ENCODE data around the gene EVC.
"Not testable (repeated sequence)": the region's sequence is repeated elsewhere in the genome, so short reads cannot be mapped to it uniquely, and the experiment has no call there.

The EVC gene

DNA sequence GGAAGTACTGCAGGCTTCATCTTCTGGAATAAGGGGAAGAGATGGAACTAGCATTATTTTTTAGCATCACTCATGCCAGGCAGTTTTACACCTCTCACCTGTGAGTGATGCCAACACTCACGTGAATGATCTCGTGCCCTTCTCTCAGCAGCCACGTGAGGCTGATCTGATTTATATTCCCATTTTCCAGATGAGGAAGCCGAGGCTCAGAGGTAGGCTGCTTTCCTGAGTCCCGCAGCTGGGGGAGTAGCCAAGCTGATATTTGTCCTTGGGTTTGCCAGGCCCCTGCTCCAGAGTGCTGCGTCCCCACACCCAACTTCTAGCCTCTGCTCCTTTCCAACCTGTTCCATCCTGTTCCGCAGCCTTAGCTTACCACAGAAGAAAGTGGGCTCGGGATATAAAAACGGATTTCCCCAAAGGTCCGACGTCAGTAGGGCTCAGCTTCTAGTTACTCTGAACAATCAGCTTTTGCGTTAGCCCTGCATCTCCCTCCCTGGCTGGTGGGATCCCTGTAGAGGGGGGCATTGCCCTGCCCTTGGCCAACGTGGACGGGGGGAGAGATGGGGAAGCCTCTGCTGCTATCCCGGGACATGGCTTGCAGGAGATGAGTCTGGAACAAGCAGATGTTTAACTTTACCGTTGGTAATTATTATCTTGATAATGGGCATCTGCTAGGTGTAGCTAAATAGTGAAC lies 9.3 kb downstream of the EVC start:
- no peak overlapping the region for H3K4me3 ChIP-seq (ENCODE audit: low read depth, low read length)
- TF ChIP-seq, protein P1, sequence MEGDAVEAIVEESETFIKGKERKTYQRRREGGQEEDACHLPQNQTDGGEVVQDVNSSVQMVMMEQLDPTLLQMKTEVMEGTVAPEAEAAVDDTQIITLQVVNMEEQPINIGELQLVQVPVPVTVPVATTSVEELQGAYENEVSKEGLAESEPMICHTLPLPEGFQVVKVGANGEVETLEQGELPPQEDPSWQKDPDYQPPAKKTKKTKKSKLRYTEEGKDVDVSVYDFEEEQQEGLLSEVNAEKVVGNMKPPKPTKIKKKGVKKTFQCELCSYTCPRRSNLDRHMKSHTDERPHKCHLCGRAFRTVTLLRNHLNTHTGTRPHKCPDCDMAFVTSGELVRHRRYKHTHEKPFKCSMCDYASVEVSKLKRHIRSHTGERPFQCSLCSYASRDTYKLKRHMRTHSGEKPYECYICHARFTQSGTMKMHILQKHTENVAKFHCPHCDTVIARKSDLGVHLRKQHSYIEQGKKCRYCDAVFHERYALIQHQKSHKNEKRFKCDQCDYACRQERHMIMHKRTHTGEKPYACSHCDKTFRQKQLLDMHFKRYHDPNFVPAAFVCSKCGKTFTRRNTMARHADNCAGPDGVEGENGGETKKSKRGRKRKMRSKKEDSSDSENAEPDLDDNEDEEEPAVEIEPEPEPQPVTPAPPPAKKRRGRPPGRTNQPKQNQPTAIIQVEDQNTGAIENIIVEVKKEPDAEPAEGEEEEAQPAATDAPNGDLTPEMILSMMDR (IDR thresholded peaks at IDR 0.05; ENCODE audit: borderline replicate concordance, insufficient read depth, low read depth, low read length), result no peak

DNA sequence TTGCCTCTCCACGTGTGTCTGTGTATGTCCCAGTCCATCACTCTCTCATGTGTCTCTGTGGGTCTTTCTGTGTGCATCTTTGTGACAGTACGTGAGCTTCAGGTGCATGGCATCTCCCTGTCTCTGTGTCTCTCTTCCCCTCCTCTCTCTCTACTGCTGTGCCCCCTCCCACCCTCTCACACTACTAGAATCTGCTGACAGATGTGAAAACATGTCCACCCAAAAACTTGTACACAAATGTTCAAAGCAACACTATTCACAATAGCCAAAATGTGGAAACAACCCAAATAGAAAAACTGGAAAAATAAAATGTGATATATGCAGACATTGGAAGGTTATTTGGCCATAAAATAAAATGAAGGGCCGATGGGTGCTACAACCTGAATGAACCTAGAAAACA lies 10.0 kb downstream of the EVC start:
- H3K4me3 ChIP-seq (ENCODE audit: low read depth, low read length), result no peak overlapping the region
- TF ChIP-seq, protein P1 (IDR thresholded peaks at IDR 0.05; ENCODE audit: borderline replicate concordance, insufficient read depth, low read depth, low read length), result no peak

DNA sequence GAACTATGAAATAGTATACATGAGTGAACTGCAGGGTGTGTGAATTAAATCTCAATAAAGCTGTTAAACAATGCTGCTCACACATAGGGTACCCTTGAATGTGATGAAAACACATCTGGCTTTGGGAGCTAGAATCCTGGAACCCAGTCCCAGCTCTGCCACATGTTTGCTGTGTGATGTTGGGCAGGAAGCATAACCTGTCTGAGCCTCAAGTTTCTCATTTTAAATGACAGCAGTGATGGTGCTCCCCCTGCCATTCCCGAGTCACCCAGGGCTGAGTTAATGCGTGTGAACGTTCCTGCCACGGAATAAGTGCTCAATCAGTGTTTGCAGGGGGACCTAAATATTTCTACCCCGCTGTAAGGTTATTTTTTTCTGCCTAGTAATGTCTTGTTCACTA lies 10.9 kb downstream of the EVC start:
- TF ChIP-seq, protein P1 (IDR thresholded peaks at IDR 0.05; ENCODE audit: borderline replicate concordance, insufficient read depth, low read depth, low read length), result no peak
- no peak overlapping the region for H3K4me3 ChIP-seq (ENCODE audit: low read depth, low read length)

DNA sequence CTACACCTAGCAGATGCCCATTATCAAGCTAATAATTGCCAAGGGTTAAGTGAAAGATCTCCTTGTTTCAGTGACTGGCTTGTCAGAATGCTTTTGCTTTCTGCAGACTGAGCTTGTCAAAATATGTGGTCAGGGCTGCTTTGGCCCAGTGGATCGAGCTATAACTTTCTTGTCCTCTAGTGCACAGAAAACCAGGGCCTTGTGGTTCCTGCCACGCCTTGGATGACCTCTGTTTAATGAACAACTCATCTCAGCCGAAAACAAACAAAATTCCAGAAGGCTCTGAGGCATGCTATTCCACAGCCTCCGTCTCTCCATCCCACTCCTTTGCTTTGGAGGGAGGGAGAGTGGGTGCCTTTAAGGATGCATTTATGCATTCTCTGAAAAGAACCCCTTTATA lies 11.3 kb downstream of the EVC start:
- TF ChIP-seq, protein P1 (IDR thresholded peaks at IDR 0.05; ENCODE audit: borderline replicate concordance, insufficient read depth, low read depth, low read length), result no peak
- no peak overlapping the region for H3K4me3 ChIP-seq (ENCODE audit: low read depth, low read length)

DNA sequence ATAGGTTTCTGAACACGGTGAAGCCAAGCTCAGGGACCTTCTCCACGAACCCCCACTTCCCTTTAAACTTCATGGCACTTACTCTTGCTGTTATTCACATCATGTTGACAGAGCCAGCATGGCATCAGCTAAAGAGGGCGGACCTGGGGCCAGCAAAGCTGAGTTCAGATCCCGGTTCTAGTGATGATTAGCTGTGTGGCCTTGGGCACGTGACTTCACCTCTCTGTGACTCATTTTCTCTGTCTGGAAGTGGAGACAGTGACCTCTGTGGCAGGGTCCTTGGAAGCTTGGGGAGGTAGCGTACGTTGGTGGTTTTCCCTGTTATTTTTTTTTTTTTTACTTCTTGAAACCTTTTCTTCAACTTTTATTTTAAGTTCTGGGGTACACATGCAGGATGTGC lies 13.4 kb downstream of the EVC start:
- no peak overlapping the region for H3K4me3 ChIP-seq (ENCODE audit: low read depth, low read length)
- TF ChIP-seq, protein P1 (IDR thresholded peaks at IDR 0.05; ENCODE audit: borderline replicate concordance, insufficient read depth, low read depth, low read length), result no peak

DNA sequence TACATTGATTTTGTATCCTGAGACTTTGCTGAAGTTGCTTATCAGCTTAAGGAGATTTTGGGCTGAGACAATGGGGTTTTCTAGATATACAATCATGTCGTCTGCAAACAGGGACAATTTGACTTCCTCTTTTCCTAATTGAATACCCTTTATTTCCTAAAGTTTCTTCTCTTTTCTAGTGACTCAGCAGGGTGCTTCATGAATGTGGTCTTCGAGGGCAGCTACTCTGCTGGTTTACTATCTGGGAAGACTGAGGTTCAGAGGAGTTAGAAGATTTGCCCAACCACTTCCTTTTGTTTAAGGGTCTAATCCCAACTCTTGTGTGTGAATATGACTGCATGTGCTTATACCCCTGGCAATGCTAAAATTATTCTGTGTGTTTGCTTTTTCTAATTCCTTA lies 17.4 kb downstream of the EVC start:
- not testable (repeated sequence) for H3K4me3 ChIP-seq (ENCODE audit: low read depth, low read length)

DNA sequence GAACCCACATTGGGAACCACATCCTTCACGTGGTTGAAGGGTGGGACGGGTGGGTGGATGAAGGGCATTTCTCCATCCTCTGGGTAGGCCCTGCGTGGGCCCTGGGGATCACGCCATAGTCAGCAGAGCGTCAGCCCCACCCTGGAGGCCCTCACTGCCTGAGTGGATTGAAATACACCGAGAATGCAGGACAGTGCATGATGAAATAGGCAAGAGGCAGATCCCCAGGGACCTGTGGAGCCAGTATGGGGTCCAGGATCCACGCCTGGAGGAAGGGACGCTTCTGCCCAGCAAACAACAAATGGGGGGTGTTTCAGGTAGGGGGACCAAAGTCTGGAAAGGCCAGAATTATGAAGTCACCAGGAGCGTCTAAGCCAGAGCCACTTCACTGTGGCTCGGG lies 19.4 kb downstream of the EVC start:
- no peak overlapping the region for H3K4me3 ChIP-seq (ENCODE audit: low read depth, low read length)
- TF ChIP-seq, protein P1 (IDR thresholded peaks at IDR 0.05; ENCODE audit: borderline replicate concordance, insufficient read depth, low read depth, low read length), result no peak

All from GM12875 (cell line).